NCI-H82 (cell line): Measurements from ENCODE around the gene RECQL.
A peak's percentile ranks its signal among the peaks of the same experiment; 100 is the strongest.
"Not testable (repeated sequence)": the region's sequence is repeated elsewhere in the genome, so short reads cannot be mapped to it uniquely, and the experiment has no call there.

Experiments
- DNase-seq: peaks from one replicate; lab custom pipeline; 2025; lab: John Stamatoyannopoulos, UW

RECQL gene

DNA sequence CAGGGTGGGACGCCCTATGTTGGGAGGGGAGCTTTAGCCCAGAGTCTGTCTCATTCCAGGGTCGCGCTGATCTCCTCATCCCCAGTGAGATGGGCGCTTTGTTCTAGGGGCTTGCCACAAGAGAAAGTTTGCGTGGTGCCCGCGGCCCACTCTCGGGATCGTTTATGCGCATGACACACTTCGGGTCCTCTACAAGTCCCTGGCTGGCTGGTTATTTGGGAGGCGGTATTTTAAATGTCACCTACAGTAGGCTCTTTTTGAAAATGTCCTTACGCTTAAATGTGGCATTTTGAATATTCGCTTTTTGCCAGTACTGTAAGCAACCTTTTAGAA lies 695 bp upstream of the RECQL start:
- peak; percentile 71 for DNase-seq

- peak; percentile 61 for DNase-seq
These were observed 613 bp downstream of the RECQL start for GRCh38 chr12:21500786-21501257.

DNA sequence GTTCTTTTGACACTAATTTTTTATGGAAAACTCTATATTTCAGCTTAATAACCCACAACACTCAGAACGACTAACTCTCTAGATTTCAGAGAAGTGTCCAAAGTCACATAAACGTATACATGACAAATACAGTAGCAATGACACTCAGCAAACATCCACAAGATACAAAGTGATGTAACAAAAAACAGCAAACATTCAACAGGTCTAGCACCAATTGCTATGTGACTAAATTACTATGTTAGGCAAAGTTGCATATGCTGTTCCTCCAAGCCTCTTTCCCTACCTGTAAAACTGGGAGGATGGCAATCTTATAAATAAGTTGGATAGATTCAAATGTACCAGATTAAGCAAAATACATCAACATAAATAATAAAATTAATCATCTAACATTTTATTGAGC lies 1.7 kb downstream of the RECQL start:
- no peak for DNase-seq

DNA sequence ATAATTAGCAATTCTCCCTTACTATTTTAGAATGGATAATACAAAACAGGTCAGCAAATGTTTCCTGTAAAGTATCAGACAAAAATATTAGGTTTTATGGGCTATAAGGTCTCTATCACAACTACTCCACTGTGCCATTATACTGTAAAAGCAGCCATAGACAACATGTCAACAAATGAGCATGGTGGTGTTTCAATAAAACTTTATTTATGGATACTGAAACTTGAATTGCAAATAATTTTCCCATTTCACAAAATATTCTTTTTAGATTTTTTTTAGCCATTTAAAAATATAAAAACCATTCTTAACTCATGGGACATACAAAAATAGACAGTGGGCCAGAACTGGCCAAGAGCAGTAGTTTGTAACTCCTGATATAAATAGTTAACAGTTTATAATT lies 15.4 kb downstream of the RECQL start:
- no peak for DNase-seq

DNA sequence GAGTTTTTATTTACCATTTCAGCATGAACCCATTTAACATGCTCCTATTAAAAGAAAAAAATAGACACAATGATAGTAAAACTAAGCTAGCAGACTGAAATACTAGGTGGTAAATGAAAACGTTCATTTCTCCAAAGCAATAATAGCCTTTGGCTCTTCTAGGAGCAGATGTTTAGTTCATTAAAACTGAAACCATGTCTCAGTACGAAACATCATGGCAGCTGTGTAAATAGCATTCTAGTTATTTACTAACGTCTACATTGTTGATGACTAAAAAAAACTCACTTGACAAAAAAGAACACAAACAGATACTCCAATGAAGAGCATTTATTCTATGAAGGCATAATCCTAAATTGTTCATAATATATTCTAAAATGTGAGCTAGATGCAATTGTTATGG lies 17.9 kb downstream of the RECQL start:
- no peak for DNase-seq

DNA sequence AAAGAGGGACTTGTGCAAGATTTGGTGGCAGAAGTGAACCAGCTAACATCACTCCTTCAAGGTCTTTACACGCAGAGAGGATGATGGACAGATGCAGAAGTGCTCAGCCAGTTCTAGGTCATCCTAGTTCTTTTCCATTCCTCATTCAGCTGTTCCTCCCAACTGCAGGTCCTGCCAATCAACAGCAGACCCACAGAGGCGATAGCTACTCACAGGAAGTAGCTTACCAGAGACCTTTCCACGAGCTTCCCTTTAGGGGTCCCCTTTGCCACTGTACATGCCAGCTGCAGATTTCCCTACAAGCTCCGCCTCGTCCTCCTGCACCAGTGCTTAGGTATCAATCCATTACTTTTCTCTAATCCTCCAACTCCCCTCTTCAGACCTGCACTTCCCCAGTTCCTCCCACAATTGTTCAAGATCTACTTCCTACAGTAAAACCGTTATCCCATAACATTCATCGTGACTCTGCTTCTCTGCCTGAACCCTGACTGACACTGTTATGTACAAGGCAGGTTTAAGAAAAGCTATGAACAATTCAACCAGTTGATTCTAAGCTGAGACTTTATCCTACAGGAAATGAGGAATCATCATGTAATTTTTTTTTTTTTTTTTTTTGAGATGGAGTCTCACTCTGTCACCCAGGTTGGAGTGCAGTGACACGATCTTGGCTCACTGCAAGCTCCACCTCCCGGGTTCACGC lies 22.5 kb downstream of the RECQL start:
- no peak for DNase-seq

DNA sequence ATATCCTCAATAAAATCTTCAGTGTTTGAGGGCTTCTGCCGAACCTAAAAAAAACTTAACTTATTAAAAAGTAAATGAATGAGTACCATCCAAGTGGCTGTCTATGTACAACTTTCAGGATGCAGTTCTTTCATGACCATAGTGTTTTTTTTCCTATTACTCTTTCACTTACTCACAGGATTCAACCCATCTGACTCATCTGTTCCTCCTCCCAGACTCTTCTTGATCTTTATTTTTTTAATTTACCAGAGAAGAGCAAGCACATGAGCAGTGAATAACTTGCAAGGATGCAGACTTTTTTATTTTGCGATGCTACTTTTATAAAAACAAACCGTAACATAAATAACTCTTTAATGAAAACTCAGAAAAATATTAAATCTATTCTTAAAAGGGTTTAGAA lies 24.5 kb downstream of the RECQL start:
- no peak for DNase-seq

GRCh38 chr12:21475552-21475951 lies 25.9 kb downstream of the RECQL start:
- no peak for DNase-seq

GRCh38 chr12:21472197-21472823 lies 29.1 kb downstream of the RECQL start:
- no peak for DNase-seq

- no peak for DNase-seq
These were observed 30.1 kb downstream of the RECQL start for GRCh38 chr12:21471294-21471693.

- DNase-seq, result not testable (repeated sequence)
These were observed 34.1 kb downstream of the RECQL start for GRCh38 chr12:21467334-21467733.

GRCh38 chr12:21459474-21459873 lies 42.0 kb downstream of the RECQL start:
- peak; percentile 83 for DNase-seq

DNA sequence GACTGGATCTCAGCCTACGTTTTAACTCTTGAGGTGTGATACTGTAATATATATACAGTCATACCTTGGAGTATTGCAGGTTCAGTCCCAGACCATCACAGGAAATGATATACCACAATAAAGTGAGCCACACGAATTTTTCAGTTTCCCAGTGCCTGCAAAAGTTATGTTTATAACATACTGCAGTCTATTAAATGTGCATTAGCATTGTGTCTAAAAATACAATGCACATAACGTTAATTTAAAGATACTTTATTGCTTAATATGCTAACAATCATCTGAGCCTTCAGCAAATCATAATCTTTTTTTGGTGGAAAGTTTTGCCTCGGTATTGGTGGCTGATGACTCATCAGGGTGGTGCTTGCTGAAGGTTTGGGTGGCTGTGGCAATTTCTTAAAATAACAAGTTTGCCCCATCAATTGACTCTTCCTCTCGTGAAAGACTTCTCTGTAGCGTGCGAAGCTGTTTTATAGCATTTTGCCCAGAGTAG lies 45.1 kb downstream of the RECQL start:
- no peak for DNase-seq

- DNase-seq, result no peak
These were observed 48.1 kb downstream of the RECQL start for GRCh38 chr12:21453312-21453852.

DNA sequence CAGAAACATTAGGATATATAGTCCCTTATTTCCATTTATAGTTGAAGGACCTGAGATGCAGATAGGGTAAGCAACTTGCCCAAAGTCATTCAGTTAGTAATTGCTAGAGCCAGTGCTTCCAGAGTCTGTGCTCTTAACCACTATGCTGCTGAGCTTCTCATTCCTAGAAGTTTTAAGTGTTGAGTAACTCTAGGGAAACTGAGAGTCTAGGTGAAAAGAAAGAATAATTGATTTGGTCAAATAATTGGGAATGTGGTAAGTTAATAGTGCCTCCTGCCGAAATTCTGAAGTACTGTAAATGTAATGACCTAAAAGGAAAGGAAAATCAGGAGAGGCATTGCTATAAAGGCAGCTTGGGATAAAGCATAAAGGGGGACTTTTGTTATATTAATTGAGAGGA lies 49.9 kb downstream of the RECQL start:
- DNase-seq, result no peak

GRCh38 chr12:21444193-21445146 lies 57.0 kb downstream of the RECQL start:
- DNase-seq, result no peak

DNA sequence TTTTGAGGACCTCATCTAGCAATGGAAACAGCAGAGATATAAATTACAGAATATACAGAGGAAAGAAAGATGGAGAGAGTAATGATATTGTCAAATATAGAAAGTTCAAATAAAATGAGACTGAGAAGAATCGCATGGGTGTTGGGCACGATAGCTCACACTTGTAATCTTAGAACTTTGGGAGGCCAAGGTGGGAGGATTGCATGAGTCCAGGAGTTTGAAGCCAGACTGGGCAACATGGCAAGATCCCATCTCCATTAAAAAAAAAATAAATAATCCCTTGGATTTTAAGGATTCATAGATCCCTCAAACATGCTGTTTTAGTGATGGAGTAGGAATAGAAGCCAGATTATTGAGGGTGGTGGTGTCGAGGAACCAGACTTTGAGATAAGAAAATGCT lies 62.1 kb downstream of the RECQL start:
- no peak for DNase-seq

- peak; percentile 13 for DNase-seq
These were observed 62.8 kb downstream of the RECQL start for GRCh38 chr12:21438643-21439042.

DNA sequence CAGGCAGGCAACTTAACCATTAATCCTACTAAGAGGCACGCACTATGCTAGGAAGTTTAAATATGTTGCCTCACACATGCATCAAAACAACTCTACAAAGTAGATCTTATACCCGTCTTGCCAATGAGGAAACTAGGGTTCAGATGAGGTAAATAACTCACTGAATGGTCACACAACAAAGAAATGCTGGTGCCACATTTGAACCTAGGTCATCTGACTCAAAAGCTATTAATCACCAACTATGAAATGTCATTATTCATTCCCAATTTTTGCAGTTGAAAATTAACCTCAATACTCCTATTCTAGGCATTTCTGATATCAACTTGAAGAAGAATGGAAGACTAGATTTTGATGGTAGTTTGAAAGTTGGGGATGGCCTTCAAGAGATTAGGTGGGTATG lies 66.7 kb downstream of the RECQL start:
- no peak for DNase-seq

GRCh38 chr12:21433525-21433924 lies 67.9 kb downstream of the RECQL start:
- DNase-seq, result no peak

DNA sequence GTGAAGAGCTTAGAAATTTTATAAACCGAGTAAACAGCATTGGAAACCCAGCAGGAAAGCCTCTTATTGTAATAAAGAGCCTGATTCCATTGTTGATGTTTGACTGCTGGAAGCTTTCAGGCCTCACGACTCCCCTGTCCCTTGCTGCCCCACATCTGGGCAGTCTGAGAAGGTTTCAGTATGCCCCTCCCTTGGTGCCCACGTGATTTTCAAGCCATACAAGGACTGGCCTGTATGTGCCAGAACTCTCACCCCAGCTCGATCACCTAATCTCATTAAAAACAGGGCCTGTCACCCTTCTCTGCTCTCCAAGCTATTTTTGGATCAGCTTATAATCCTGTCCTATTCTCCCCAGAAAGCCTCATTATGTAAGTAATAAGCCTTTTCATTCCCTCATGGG lies 71.4 kb downstream of the RECQL start:
- DNase-seq, result peak; percentile 98

DNA sequence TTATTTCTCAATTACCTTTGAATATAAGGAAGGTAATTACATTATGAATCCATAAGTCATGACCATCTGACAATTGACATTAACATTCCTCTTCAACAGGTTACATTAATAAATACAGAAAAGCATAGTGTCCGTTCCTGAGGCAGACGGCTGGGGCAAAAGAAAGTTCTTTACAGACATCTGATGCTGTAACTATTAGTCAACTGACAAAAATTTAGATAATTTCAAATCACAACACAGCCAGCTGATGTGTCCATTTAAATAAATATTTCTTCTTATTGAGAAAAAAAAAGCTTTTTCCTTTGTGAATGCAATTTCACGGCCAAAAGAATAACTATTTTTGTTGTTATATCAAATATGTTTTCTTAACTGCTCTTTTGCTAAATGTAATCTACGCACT lies 73.2 kb downstream of the RECQL start:
- DNase-seq, result no peak
